Regular cardiac myocyte (primary cell): ENCODE measurements around the gene MLLT10. TPM values are rescaled to one million over a fixed set of nuclear protein-coding genes. Genes with fewer than 3 reads are reported as not detected.

Experiments used
- total RNA-seq: library from RNA; depleted of rRNA; stranded (reverse); fragments of >200 nt; gene quantifications from 2 replicates; pipeline ENCODE4 v1.2.3, GENCODE V29; 2014

The MLLT10 gene
- 22.8 and 33.8 TPM in 2 replicates for total RNA-seq

DNA sequence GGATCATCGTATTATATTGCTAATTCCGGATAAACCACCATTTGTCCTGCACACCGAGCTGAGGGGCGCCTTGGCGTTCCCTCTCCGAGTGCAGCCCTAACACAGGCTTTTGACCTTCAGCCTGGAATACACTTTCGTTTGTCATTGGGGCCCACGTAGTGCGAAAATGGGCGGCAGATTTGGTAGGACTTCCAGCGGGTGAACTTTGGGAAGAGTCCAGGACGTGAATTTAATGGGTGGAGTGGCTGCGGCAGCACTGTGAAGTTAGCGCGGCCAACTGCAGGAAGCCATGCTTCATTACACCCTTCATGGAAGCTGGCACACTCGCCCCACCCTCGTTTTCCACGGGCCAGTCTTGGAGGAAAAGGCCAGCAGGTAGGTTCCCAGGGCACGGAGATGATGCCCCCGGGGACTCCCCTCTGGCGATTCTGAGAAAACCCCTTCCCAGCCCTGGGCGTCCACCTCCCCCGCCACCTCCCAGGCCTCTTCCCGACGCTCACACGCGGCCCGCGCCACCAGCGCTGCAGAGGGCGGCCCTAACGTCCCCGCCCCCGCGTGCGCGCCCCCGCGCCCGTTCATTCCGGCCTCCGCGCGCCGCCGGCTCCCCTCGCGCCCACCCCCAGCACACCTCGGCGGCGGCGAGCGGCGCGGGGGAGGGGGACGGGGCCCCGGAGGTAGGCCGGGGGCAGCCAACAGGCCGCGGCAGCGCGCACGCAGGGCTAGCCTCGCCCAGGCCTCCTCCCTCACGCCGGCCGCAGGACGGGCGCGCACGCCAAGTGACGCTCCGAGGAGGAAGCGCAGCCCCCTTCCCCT is at the start of gene MLLT10:
Gene MLLT10 (plus strand): TSS at position 766 of the 813 bp plus-strand sequence. CDS start 413 bp downstream, outside the sequence.

DNA sequence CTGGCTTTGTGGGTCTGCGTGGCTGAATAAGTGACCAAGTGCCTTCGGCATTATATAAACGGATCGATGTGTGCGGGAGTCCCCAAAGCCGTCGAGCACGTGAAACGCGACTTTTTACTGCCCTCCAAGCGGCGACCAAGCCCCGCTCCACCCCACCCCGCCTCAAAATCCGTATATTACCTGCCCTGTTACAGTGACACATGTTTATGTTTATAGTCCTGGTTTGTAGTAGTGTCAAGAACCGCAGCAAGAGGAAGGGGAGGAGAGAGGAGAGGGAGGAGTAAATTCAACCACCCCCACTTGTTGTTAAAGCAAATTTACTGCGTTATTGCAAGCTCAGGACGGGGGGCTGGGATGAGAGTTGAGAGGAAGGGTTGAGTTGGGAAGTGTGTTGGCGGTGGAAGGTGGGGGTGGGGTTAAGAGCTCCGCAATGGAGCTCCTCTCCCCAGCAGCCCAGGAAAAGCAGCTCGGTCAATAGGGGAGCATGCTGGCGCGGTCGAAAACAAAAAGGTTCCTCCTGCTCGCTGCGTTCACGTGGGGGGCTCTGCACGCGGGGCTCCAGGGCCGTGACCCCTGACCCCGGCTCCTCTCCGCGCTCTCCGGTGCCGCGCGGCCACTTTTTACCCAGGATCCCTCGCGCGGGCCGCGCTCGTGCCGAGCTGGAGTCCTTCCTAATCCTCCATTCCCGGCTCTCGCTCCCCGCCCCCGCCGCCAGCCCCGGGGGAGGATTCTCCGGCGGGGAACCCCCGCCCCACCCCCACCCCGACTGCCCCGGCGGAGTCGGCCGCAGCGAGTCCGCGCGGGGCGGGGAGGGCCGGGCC is 8.5 kb upstream of the MLLT10 start, which contains the start of gene SKIDA1:
Gene SKIDA1 (minus strand): TSS at position 316 of the 821 bp plus-strand sequence. CDS start 7,860 bp downstream, outside the sequence.

Other genes with a start within 250 kb of the MLLT10 start
- 0.56 and 0.58 TPM in 2 replicates for gene SKIDA1, start 8.6 kb upstream of the MLLT10 start, total RNA-seq